Sciatic nerve (tissue), 2 donors: ENCODE data around the gene ST6GALNAC6. TPM values are rescaled to one million over a fixed set of nuclear protein-coding genes. Genes with fewer than 3 reads are reported as not detected.

Experiments used
- ATAC-seq: fragments of 200-7000 bp; cut with Tn5 transposase; one replicate; pipeline ENCODE4 v1.9.1; 2020; ENCODE audit warnings: mild to moderate bottlenecking, moderate library complexity
- DNase-seq: peaks from one replicate; pipeline ENCODE4 v3.0.0-alpha.2; 2020; ENCODE audit warnings: low spot score
- intact Hi-C: fragments of 100-400 bp; cut with DNase I; formaldehyde crosslinking; loops from one replicate; pipeline ENCODE4 v1.14.2; 2022
- total RNA-seq: library from RNA; stranded (reverse); fragmentation: NEBNext Ultra II Directional; extraction: Animal tissue kit (Norgen Biotek cat#: 25700); gene quantifications from one replicate; pipeline ENCODE4 v1.2.1, GENCODE V29; 2021
- donor health status: DM: no; HTN: no; CAD: no.
- donor health status: DM: no; HTN: no; CAD: no.

Gene ST6GALNAC6
- total RNA-seq, 1 donor from 2014 or later, result 108 TPM

DNA sequence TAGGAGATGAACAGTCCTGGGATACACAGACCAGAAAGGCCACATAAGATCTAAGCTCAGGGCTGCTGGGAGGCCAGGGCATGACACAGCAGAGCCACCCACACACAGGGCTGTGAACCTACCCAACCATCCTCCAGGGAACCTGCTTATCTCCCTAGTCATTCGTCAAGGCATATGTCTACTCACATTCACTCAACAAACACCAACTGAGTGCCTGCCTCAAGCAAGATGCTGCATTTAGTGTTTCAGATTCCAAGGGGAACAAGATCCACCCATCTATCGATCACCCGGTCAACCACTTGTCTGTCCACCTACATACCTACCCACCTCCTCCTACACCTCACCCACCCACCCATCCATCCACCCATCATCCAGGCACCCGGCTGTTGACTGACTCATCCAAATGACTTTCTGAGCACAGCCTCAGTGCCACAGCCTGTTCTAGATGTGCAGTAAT lies 36.4 kb upstream of the ST6GALNAC6 start:
- ATAC-seq, result no peak
- intact Hi-C loops, result no loop called here

DNA sequence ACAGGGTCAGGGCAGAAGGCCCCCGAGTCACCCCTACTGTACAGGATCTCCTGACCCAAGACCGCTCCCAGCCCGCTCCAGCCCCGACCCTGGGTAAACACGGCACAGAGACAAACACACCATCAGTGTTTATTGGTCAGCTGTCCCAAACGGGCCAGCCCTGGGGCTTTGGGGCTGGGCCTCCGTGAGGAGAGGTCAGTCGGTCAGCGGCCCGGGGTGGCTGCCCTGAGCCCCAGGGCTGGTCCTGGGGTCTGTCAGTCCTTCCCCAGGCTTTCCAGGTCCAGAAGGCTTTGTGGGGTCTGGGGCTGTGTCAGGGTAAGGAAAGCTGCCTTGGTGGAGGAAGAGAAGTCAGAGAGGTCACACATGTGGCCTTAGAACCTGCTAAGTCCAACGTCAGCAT lies 35.6 kb upstream of the ST6GALNAC6 start:
- ATAC-seq, result no peak
- intact Hi-C loops, result no loop called here

More for the DNA sequence above, 36.4 kb upstream of the ST6GALNAC6 start:
- no peak for DNase-seq

DNA sequence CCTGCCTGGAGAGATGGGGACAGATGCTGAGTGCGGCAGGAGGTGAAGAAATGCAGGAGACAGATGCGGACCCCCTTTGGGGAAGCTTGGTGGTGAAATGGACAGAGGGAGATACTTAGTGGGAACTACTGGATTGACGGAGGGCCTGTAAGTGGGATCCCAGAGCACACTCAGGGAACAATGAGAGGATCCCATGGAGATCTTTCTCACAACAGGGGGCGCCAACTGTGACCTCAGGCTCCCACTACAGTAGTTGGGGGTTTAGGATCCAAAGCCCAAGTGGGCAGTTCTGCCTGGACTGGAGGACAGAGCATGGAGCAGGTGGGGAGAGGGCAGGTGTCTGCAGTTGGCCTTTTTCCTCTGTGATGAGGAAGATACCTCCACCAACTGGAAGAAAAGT lies 34.8 kb upstream of the ST6GALNAC6 start:
- ATAC-seq (no peak), DNase-seq (no peak)
- intact Hi-C loops, result no loop called here

More for the DNA sequence above, 35.6 kb upstream of the ST6GALNAC6 start:
- no peak for DNase-seq

DNA sequence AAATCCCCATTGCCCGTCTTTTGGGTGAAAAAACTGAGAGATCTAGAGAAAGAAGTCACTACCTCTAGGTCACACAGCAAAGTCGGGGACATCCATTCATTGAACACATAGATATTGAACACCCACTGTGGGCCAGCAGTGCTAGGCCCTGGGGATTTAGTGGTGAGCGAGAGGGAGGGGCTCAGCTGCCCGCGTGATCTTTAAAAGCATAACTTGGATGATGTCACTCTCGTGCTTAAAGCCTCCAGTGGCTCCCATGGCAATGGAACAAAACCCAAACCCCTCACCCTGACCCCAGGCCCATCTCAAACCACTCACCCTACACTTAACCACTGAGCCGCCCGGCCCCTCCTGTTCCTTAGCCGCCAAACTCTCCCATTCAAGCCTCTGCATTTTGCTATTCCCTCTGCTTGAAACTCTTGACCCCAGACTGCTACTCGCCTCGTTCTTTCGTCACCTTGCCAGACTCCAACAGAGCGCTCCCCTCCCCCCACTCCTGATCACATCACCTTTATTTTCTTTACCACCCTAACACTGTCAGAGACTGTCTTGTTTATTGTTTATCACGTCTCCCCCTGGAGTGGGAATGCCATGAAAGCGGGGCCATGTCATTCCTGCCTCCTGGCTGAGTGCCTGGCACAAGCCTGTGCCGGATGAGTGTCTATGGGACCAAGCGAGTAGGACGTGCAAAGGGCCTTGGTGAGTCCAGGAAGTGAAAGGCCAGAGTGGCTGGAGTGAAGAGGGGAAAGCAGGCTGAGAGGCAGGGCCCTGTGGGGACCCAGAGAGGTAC lies 31.9 kb upstream of the ST6GALNAC6 start:
- intact Hi-C loops, result no loop called here

DNA sequence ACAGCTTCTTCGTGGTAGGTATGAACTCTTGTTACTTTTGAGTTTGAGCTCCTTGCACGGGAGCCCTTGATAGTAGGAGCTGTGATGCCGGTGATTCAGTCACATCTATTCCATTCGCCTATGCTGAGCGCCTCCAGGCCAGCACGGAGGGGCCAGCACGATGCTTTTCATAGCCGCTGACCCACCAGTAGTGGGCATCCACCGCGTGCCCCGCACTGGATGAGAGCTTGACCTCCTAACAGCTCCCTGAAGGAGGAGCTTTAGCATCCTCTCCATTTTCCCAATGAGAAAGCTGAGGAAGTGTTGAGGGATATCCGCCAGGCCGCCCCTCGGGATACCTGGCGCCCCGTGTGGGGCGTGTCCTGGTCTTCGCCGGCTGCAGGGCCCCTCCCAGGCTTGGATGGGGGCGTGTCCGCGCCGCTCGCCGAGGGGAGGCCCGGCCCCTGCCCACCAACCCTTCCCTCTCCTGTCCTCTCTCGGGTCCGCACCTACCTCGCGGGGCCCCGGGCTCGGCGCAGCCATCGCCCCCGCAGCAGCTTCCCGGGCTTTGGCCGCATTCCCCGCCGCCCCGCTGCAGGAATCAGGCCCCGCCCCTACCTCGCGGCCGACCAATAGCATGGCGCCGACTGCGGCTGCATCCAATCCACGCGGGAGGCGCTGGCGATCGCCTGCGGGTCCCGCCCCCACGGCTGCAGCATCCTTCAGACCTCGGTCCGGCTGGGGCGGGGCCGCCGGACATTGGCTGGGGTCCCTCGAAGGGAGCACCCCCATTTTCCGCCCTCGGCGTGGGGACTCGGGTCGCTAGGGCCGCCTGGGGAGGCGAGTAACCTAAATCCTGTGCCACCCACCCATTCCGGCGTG lies 31.1 kb upstream of the ST6GALNAC6 start, which contains the start of gene PIP5KL1:
PIP5KL1 (minus strand) TSS at position 547 of the 861 bp plus-strand sequence; CDS start at position 522, 25 bp downstream.
- ATAC-seq, result peak; percentile 88
- DNase-seq, result peak; percentile 90
- intact Hi-C loops, result no loop called here

More for the DNA sequence above, 31.9 kb upstream of the ST6GALNAC6 start:
- no peak for DNase-seq
- peak; percentile 33 for ATAC-seq

DNA sequence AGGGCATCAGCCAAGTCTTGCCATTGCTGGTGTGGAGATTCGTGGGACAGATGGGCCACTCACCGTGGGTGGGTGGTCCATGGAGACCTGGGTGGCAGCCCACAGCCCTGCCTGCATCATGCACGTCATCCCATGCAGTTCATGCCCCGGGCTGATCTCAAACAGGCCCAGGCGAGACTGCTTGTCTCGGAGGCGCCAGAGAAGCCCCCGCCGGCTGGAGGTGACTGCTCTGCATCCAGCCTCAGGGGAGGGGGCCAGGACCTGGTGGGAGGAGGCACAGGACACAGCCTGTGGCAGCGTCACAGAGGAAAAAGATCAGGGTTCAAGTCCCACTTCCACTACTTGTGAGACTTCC lies 30.2 kb upstream of the ST6GALNAC6 start:
- intact Hi-C loops, result loop anchor here (5.0 kb wide), 1 partner anchor 192 kb away; the partner anchor contains the start of gene TOR2A
- no peak for ATAC-seq
- DNase-seq, result no peak

DNA sequence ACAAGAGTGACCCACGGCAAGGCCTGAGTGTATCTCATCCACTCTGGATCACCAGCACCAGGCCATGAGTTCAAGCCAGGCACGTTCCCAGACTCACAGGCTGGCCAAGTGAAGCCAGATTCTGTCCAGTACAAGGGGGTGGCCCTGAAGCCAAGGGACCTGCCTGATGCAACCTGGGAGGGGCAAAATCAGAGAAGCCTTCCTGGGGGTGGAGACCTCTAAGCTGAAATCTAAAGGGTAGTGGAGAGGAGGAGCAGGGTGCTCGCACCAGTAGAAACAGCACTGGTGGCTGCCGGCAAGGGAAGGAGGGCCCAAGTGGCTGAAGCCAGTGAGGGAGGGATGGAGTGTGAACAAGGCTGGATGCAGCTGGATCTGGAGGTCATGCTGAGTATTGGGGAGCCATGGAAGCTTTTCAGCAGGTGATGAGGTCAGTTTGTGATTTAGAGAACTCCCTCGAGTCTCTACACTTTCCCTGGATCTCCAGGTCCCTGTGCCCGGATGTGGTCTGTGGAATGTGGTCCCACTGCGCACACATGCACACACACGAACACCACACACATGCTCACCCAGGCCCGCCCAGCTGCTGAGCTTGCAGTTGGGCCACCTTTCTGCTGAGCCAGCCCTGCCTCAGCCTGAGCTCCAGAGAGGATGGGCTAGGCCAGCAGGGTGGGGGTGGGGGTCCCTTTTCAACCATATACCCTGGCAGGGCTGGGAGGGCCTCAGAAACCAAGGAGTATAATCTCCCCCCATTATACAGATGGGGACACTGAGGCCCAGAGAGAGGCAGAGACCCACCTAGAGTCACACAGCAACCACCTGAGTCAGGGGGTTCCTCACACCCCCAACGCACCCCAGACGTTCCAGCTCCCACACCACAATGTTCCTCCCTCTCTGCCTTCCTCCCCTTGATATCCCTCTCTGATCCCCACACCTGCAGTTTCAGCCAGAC lies 29.5 kb upstream of the ST6GALNAC6 start:
- intact Hi-C loops, result loop anchor here (5.0 kb wide), 1 partner anchor 192 kb away; the partner anchor contains the start of gene TOR2A
- DNase-seq (no peak), ATAC-seq (no peak)

DNA sequence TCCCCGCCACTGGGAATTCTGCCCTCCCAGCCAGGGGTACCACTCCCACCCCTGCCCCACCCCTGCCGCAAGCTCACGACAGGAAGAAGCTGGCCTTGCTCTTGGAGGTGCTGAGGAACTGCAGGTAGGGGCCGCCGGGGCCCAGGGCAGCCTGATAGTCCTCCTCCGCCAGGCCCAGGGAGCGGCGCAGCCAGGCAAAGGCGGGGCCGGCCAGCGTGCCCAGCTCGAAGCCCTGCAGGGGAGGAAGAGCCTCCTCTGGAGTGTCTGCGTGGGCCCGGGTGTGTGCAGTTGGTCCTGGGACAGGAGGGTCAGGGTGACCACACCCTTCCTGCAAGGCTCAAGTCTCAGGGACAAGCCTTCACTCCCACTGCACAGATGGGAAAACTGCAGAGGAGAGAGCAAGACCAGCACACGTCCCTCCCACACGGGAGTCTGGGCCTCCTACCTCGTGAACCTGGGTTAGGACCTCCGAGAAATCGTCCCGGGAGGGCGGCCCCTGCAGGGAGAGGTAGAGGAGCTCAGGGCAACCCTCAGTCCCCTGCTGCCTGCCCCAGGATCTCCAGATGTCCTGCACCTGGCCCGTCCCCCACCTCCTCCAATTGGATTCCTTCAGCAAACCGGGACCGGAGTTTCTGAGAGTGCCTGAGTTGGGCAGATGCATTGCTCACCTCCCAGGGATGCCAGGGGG lies 28.7 kb upstream of the ST6GALNAC6 start:
- DNase-seq, result no peak
- no peak for ATAC-seq
- intact Hi-C loops, result loop anchor here (5.0 kb wide), 1 partner anchor 191 kb away; the partner anchor contains the start of gene TOR2A

DNA sequence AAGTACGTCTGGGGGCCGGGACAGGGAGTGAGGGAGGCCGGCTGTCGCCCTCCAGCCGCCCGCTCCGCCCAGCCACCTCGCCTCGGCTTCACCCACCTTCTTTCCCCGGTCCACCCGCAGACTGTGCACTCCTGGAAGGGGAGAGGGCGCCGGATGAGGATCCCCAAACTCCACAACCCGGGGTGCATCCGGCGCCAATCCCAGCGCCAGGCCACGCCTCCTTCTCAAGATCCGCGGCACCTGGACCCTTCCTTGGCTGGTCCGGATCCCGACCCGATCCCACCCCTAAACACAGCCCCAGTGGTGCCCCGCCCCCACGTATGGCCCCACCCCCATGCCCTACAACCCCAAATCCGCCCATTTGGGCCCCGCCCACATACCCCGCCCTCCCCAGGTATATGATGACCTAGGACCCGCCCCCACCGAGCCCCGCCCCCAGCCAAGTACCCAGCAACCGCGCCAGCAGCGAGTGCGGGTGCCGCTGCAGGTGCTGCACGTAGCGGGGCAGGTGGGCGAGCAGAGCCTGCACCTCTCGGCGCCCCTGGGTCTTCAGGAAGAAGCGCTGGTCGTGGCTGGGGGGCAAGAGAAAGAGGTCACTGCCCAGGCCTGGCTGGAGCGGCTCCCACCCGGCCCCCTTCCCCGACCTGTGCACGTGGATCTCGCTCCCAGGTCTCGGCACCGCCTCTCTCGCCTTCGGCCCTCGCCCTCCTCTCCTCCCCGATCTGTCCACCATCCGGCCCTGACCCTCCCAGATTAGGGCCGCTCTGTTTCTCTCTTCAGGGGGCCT lies 28.0 kb upstream of the ST6GALNAC6 start:
- intact Hi-C loops, result loop anchor here (5.0 kb wide), 1 partner anchor 190 kb away; the partner anchor contains the start of gene TOR2A
- no peak for ATAC-seq

DNA sequence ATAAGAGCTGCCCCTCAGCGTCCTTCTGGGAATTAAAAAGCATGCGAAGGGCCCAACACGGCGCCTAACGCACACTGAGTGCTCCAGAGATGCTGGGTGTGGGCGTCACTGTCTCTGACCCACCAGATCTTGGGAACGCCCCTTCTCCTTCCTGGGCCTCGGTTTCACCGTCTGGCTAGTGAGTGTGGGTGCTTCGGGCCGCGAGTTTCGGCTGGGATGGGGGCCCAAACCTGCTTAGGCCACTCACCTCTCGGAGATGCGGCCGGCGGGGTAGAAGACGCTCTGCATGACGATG lies 27.4 kb upstream of the ST6GALNAC6 start:
- ATAC-seq, result no peak
- DNase-seq, result no peak
- intact Hi-C loops, result loop anchor here (5.0 kb wide), 1 partner anchor 190 kb away; the partner anchor contains the start of gene TOR2A

More for the DNA sequence above, 28.0 kb upstream of the ST6GALNAC6 start:
- DNase-seq, result no peak

DNA sequence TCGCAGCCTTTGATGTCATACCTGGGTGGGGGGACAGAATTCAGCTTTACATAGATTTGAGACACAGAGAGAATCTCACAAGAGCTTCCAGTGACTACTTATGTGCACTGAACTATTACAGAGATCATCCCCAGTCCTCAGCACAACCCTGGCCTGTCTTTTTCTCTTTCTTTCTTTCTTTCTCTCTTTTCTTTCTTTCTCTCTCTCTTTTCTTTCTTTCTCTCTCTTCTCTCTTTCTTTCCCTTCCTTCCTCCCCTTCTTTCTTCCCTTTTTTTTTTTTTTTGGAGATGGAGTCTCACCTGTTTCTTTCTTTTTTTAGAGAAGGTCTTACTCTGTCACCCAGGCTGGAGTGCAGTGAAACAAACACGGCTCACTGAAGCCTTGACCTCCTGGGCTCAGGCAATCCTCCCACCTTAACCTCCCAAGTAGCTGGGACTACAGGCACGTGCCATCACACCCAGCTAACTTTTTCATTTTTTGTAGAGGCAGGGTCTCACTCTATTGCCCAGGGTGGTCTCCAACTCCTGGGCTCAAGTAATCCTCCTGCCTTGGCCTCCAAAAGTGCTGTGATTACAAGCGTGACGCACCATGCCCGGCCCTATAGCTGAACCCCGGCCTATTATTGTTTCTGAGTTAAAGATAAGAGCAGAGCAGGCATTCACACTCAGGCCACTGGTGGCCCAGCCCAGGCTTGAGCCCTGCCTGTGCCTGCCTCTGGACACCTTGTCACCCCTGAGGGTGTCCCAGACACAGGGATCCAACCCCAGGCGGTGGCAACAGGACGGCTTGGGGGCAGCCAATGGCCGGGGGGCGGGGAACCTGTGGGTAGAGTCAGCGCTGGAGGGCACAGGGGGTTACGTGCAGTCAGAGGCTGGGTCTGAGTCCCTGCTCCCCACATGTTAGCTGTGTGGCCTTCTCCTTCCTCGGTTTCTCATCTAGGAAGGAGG lies 26.8 kb upstream of the ST6GALNAC6 start:
- DNase-seq, result no peak
- intact Hi-C loops, result loop anchor here (5.0 kb wide), 1 partner anchor 189 kb away; the partner anchor contains the start of gene TOR2A
- ATAC-seq, result no peak

DNA sequence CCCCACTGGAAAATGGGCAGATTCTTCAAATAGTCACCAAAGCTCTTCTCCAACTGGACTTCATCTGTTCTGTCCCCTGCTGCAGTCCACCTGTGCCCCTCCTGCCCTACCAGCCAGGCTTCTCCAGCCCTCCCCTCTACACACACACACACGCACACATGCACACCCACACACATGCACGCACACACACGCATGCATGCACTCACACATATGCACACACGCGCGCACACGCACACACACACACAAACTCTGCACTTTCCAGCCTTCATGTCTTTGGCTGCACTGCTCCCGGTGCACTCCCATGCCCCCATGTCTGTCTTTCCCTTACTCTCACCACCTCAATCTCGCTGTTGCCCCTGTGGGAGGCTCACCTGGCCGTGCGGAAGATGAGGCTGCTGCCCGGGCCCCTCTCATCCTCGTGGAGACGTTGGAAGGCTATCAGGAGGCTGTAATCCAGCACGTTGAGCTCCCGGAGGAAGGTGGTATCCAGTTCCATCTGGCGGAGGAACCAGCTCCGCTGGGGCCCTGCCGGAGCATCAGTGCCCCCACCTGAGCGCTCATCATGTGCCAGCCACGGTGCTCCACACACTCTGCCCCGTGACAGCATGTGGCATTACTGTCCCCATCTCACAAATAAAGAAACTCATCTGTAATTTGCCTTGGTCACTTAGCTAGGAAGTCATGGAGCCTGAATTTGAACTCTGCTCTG lies 25.5 kb upstream of the ST6GALNAC6 start:
- intact Hi-C loops, result loop anchor here (5.0 kb wide), 2 partner anchors 188 to 333 kb away; partner anchors contain the start of gene TOR2A
- DNase-seq (no peak), ATAC-seq (no peak)

DNA sequence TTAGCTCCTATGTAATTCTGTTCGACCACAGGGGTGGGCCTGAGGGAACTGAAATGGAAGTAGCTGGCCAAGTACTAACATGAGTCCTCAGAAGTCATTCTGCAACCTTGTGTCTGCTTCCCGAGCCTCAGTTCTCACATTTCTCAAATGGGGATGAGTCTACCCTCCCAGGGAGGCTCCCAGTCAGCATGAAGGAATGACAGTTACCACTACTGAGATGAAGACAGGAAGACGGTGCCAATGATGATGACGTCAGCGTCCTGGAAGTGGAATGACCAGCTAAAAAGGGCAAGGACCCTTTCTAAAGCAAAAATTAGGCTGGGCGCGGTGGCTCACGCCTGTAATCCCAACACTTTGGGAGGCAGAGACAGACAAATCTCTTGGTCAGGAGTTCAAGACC lies 24.4 kb upstream of the ST6GALNAC6 start:
- DNase-seq, result no peak
- no peak for ATAC-seq

DNA sequence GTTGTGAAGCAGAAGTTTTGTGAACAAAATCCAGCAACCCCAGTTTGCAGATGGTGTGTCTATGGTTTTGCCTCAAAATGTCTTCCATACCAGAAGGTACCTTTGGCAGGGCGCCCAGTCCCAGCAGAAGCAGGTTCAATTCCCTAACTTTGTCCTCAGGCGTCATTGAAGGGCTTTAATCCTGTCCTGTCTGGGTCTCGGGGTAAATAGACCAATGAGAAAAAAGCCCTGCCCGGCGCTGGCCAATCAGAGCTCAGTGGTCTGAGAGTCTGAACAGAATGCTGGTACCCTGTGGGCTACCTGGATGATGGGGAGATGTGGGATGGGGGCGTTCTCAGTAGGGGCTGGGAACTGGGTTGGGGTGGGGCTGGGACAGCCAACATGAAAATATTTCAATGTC lies 23.6 kb upstream of the ST6GALNAC6 start:
- DNase-seq, result no peak
- no peak for ATAC-seq
- intact Hi-C loops, result loop anchor here (5.0 kb wide), 1 partner anchor 331 kb away; no protein-coding TSS in a partner anchor

More for the DNA sequence above, 24.4 kb upstream of the ST6GALNAC6 start:
- intact Hi-C loops, result loop anchor here (5.0 kb wide), 1 partner anchor 331 kb away; no protein-coding TSS in a partner anchor

DNA sequence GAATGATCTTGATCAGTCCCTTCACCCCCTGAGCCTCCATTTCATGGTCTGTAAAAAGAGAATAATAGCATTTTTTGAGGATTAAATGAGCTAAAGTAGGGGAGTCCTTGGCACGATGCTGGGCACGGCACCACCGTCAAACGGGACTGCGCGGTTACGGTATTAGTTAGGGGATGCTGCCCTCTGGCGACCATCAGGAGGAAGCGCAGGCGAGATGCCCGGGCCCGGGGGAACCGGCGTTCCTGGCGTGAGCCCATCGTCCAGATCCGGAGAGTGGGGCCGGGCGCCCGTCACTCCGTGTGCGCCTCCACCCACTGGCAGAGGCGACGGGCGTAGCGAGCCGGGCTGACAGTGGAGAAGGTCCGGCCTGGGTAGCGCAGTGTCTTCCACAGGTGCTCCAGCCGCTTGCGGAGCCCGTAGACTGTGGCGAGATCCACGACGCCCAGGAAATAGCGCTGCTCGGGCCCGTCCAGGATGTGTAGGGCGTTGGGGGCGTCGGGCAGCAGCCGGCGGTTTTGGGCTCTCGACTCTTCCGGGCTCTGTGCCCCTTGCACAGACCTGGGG lies 22.2 kb upstream of the ST6GALNAC6 start:
- ATAC-seq (peak; percentile 60), DNase-seq (peak; percentile 89)
- intact Hi-C loops, result loop anchor here (5.0 kb wide), 1 partner anchor 329 kb away; no protein-coding TSS in a partner anchor
